ENCODE measurements around the gene MTUS2. TPM values are rescaled to one million over a fixed set of nuclear protein-coding genes. Genes with fewer than 3 reads are reported as not detected.

The MTUS2 gene
- total and polyA plus RNA-seq, 7 experiments from 2014 or later, result 0.05 to 0.83 TPM; not detected in 5

GRCh38 chr13:29315847-29316246 is 495.7 kb downstream of the MTUS2 start:
- peaks cover 0 to 4% (median 0%) of the 10 kb centered on the region in 11 donors for H3K9me3 Mint-ChIP-seq
- Histone ChIP-seq H3K27me3 (ENCODE audit: control insufficient read depth in 2 of 2, insufficient read depth in 2 of 2, low read length in 2 of 2) (no peaks in the 10 kb centered on the region), H3K27ac (ENCODE audit: low read depth, low read length) (no peak overlapping the region), H3K4me1 (ENCODE audit: control insufficient read depth in 2 of 2, insufficient read depth in 2 of 2, low read length in 2 of 2) (no peaks in the 10 kb centered on the region), H3K36me3 (ENCODE audit: control insufficient read depth in 2 of 3, insufficient read depth in 3 of 3, low read length in 3 of 3) (no peaks in the 10 kb centered on the region), H3K9me3 (ENCODE audit: control insufficient read depth in 2 of 3, low read length in 3 of 3) (no peaks in the 10 kb centered on the region), H3K4me3 (ENCODE audit: low read length) (no peak overlapping the region)
- no peaks in the 10 kb centered on the region for H3K36me3 Mint-ChIP-seq
- H3K27me3 Mint-ChIP-seq, result peaks cover 0 to 7% (median 0%) of the 10 kb centered on the region in 5 donors
- ATAC-seq (no peak), DNase-seq (no peak)
- no peaks in the 10 kb centered on the region for H3K4me1 Mint-ChIP-seq
- intact Hi-C loops (cut with micrococcal nuclease), result no loop called here
- no peak overlapping the region for H3K4me3 Mint-ChIP-seq
- CTCF ChIA-PET, result no interaction called here
- POLR2A ChIA-PET, result no interaction called here
- no peak overlapping the region for H3K27ac Mint-ChIP-seq

DNA sequence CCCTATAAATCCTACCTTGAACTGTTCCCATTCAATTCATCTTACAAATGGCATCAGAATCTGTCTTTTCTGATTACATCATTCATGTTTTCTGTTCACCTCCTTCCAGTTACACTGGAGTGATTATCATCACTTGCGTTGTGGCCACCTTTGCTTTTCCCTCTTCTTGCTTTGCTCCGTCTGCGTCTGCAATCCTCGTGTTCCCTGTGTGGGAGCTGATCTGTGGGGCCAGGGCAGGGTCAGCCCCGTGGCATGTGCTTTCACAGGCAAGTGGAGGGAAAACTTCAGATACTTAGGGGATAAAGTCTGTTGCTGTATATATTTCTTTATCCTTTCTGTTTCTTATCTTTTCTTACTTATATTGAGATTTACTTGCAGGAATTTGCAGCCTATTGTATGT is 497.7 kb downstream of the MTUS2 start:
- ATAC-seq, result no peak

GRCh38 chr13:29318741-29319140 is 498.6 kb downstream of the MTUS2 start:
- no peak for ATAC-seq
- no peaks in the 10 kb centered on the region for H3K36me3 ChIP-seq (ENCODE audit: control insufficient read depth in 2 of 3, insufficient read depth in 3 of 3, low read length in 3 of 3)
- H3K4me1 Mint-ChIP-seq, result no peaks in the 10 kb centered on the region
- intact Hi-C loops (cut with micrococcal nuclease), result no loop called here
- peaks cover 0 to 7% (median 0%) of the 10 kb centered on the region in 5 donors for H3K36me3 Mint-ChIP-seq
- H3K27ac ChIP-seq (ENCODE audit: low read depth, low read length), result no peak overlapping the region
- ChIA-PET CTCF (no interaction called here), POLR2A (no interaction called here)
- peaks cover 0 to 20% (median 11%) of the 10 kb centered on the region in 5 donors for H3K27me3 Mint-ChIP-seq
- no peak overlapping the region for H3K27ac Mint-ChIP-seq
- no peaks in the 10 kb centered on the region for H3K27me3 ChIP-seq (ENCODE audit: control insufficient read depth in 2 of 2, insufficient read depth in 2 of 2, low read length in 2 of 2)
- no peak for DNase-seq
- no peaks in the 10 kb centered on the region for H3K9me3 ChIP-seq (ENCODE audit: control insufficient read depth in 2 of 3, low read length in 3 of 3)
- H3K4me3 ChIP-seq (ENCODE audit: low read length), result no peak overlapping the region
- H3K4me1 ChIP-seq (ENCODE audit: control insufficient read depth in 2 of 2, insufficient read depth in 2 of 2, low read length in 2 of 2), result no peaks in the 10 kb centered on the region
- no peak overlapping the region for H3K4me3 Mint-ChIP-seq
- H3K9me3 Mint-ChIP-seq, result peaks cover 0 to 8% (median 2%) of the 10 kb centered on the region in 11 donors

More for the DNA sequence above, 497.7 kb downstream of the MTUS2 start:
- intact Hi-C loops (cut with micrococcal nuclease), result no loop called here
- Histone ChIP-seq H3K9me3 (ENCODE audit: control insufficient read depth in 2 of 3, low read length in 3 of 3) (no peaks in the 10 kb centered on the region), H3K4me1 (ENCODE audit: control insufficient read depth in 2 of 2, insufficient read depth in 2 of 2, low read length in 2 of 2) (no peaks in the 10 kb centered on the region), H3K36me3 (ENCODE audit: control insufficient read depth in 2 of 3, insufficient read depth in 3 of 3, low read length in 3 of 3) (no peaks in the 10 kb centered on the region), H3K27ac (ENCODE audit: low read depth, low read length) (no peak overlapping the region), H3K27me3 (ENCODE audit: control insufficient read depth in 2 of 2, insufficient read depth in 2 of 2, low read length in 2 of 2) (no peaks in the 10 kb centered on the region), H3K4me3 (ENCODE audit: low read length) (no peak overlapping the region)
- no peak for DNase-seq
- Mint-ChIP-seq H3K27me3 (peaks cover 0 to 20% (median 9%) of the 10 kb centered on the region in 5 donors), H3K9me3 (peaks cover 0 to 8% (median 2%) of the 10 kb centered on the region in 11 donors), H3K4me1 (no peaks in the 10 kb centered on the region), H3K27ac (no peak overlapping the region), H3K36me3 (peaks cover 0 to 7% (median 0%) of the 10 kb centered on the region in 5 donors), H3K4me3 (no peak overlapping the region)
- POLR2A ChIA-PET, result no interaction called here
- CTCF ChIA-PET, result no interaction called here

DNA sequence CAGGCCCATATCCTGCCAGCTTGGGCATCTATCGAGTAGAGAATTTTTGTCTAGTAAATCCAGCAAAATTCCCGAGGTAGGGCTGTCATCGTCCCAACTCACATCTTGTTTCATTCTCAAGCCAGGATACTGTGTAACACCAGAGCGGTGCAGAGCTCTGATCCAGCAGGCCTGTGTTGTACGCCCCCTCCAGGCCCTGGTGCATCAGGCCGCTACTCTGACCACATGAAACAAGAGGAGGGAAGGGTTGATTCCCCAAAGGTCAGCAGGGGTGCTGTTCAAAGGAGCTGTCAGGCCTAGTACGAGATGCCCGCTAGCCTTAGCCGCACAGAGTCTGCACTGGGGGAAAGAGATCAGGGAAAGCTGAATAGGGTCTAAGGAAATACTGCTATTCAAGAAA is 499.3 kb downstream of the MTUS2 start:
- Mint-ChIP-seq H3K9me3 (peaks cover 0 to 8% (median 2%) of the 10 kb centered on the region in 11 donors), H3K27me3 (peaks cover 0 to 20% (median 11%) of the 10 kb centered on the region in 5 donors), H3K27ac (no peak overlapping the region), H3K4me1 (no peaks in the 10 kb centered on the region), H3K4me3 (no peak overlapping the region), H3K36me3 (peaks cover 0 to 7% (median 0%) of the 10 kb centered on the region in 5 donors)
- ATAC-seq, result no peak
- intact Hi-C loops (cut with micrococcal nuclease), result no loop called here
- CTCF ChIA-PET, result no interaction called here
- no peaks in the 10 kb centered on the region for H3K4me1 ChIP-seq (ENCODE audit: control insufficient read depth in 2 of 2, insufficient read depth in 2 of 2, low read length in 2 of 2)
- H3K27ac ChIP-seq (ENCODE audit: low read depth, low read length), result no peak overlapping the region
- H3K9me3 ChIP-seq (ENCODE audit: control insufficient read depth in 2 of 3, low read length in 3 of 3), result no peaks in the 10 kb centered on the region
- DNase-seq, result no peak
- POLR2A ChIA-PET, result no interaction called here
- H3K4me3 ChIP-seq (ENCODE audit: low read length), result no peak overlapping the region
- H3K27me3 ChIP-seq (ENCODE audit: control insufficient read depth in 2 of 2, insufficient read depth in 2 of 2, low read length in 2 of 2), result no peaks in the 10 kb centered on the region
- H3K36me3 ChIP-seq (ENCODE audit: control insufficient read depth in 2 of 3, insufficient read depth in 3 of 3, low read length in 3 of 3), result no peaks in the 10 kb centered on the region

- no peaks in the 10 kb centered on the region for H3K4me1 ChIP-seq (ENCODE audit: control insufficient read depth in 2 of 2, insufficient read depth in 2 of 2, low read length in 2 of 2)
- no peak for ATAC-seq
- no peak overlapping the region for H3K27ac ChIP-seq (ENCODE audit: low read depth, low read length)
- H3K9me3 ChIP-seq (ENCODE audit: control insufficient read depth in 2 of 3, low read length in 3 of 3), result no peaks in the 10 kb centered on the region
- Mint-ChIP-seq H3K4me3 (no peak overlapping the region), H3K27ac (no peak overlapping the region), H3K36me3 (peaks cover 0 to 7% (median 0%) of the 10 kb centered on the region in 5 donors), H3K27me3 (peaks cover 0 to 20% (median 11%) of the 10 kb centered on the region in 5 donors), H3K4me1 (no peaks in the 10 kb centered on the region), H3K9me3 (peaks cover 0 to 8% (median 2%) of the 10 kb centered on the region in 11 donors)
- H3K36me3 ChIP-seq (ENCODE audit: control insufficient read depth in 2 of 3, insufficient read depth in 3 of 3, low read length in 3 of 3), result no peaks in the 10 kb centered on the region
- intact Hi-C loops (cut with micrococcal nuclease), result no loop called here
- H3K27me3 ChIP-seq (ENCODE audit: control insufficient read depth in 2 of 2, insufficient read depth in 2 of 2, low read length in 2 of 2), result no peaks in the 10 kb centered on the region
- CTCF ChIA-PET, result no interaction called here
- H3K4me3 ChIP-seq (ENCODE audit: low read length), result no peak overlapping the region
- no peak for DNase-seq
- POLR2A ChIA-PET, result no interaction called here
Measured at GRCh38 chr13:29323954-29324353, 503.8 kb downstream of the MTUS2 start.

DNA sequence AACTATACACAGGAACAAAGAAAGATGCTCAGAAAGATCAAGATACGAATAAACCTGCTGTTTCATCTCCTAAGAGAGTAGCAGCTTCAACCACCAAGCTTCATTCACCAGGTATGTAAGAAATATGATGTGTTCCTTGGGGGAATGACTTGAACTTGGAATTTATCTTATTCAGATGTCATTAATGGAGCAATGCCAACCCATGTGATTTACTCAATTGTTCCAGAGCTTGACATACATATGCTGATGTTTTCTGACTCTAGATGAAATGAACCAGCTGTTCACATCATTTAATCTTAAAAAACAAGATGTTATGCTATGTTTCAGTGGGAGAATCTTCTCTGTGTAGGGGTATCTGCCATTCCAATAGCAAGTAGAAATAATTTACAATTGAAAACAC is 504.5 kb downstream of the MTUS2 start:
- Mint-ChIP-seq H3K27ac (no peak overlapping the region), H3K27me3 (peaks cover 0 to 20% (median 11%) of the 10 kb centered on the region in 5 donors), H3K4me1 (no peaks in the 10 kb centered on the region), H3K9me3 (peaks cover 0 to 8% (median 2%) of the 10 kb centered on the region in 11 donors), H3K36me3 (peaks cover 0 to 7% (median 0%) of the 10 kb centered on the region in 5 donors), H3K4me3 (no peak overlapping the region)
- Histone ChIP-seq H3K36me3 (ENCODE audit: control insufficient read depth in 2 of 3, insufficient read depth in 3 of 3, low read length in 3 of 3) (no peaks in the 10 kb centered on the region), H3K27me3 (ENCODE audit: control insufficient read depth in 2 of 2, insufficient read depth in 2 of 2, low read length in 2 of 2) (no peaks in the 10 kb centered on the region), H3K9me3 (ENCODE audit: control insufficient read depth in 2 of 3, low read length in 3 of 3) (no peaks in the 10 kb centered on the region), H3K27ac (ENCODE audit: low read depth, low read length) (no peak overlapping the region), H3K4me1 (ENCODE audit: control insufficient read depth in 2 of 2, insufficient read depth in 2 of 2, low read length in 2 of 2) (no peaks in the 10 kb centered on the region), H3K4me3 (ENCODE audit: low read length) (no peak overlapping the region)
- DNase-seq (no peak), ATAC-seq (no peak)
- ChIA-PET CTCF (no interaction called here), POLR2A (no interaction called here)
- intact Hi-C loops (cut with micrococcal nuclease), result no loop called here

GRCh38 chr13:29328501-29328900 is 508.4 kb downstream of the MTUS2 start:
- Histone ChIP-seq H3K27me3 (ENCODE audit: control insufficient read depth in 2 of 2, insufficient read depth in 2 of 2, low read length in 2 of 2) (no peaks in the 10 kb centered on the region), H3K9me3 (ENCODE audit: control insufficient read depth in 2 of 3, low read length in 3 of 3) (no peaks in the 10 kb centered on the region), H3K27ac (ENCODE audit: low read depth, low read length) (no peak overlapping the region), H3K4me3 (ENCODE audit: low read length) (no peak overlapping the region), H3K36me3 (ENCODE audit: control insufficient read depth in 2 of 3, insufficient read depth in 3 of 3, low read length in 3 of 3) (no peaks in the 10 kb centered on the region), H3K4me1 (ENCODE audit: control insufficient read depth in 2 of 2, insufficient read depth in 2 of 2, low read length in 2 of 2) (no peaks in the 10 kb centered on the region)
- no peaks in the 10 kb centered on the region for H3K36me3 Mint-ChIP-seq
- H3K27ac Mint-ChIP-seq, result no peak overlapping the region
- ATAC-seq (no peak), DNase-seq (no peak)
- intact Hi-C loops (cut with micrococcal nuclease), result no loop called here
- no peaks in the 10 kb centered on the region for H3K4me1 Mint-ChIP-seq
- peaks cover 0 to 17% (median 0%) of the 10 kb centered on the region in 5 donors for H3K27me3 Mint-ChIP-seq
- ChIA-PET CTCF (no interaction called here), POLR2A (no interaction called here)
- H3K9me3 Mint-ChIP-seq, result peaks cover 0 to 14% (median 3%) of the 10 kb centered on the region in 11 donors
- H3K4me3 Mint-ChIP-seq, result no peak overlapping the region
